SK-N-MC (cell line): Measurements from ENCODE around the gene GHSR.

Experiments
- EZH2 ChIP-seq: fragments of 200-600 bp; sonication (generic); IDR thresholded peaks from one replicate; pipeline ENCODE4 v1.6.1; 2017; ENCODE audit warnings: antibody characterized with exemption
- POLR2AphosphoS5 ChIP-seq: IDR thresholded peaks from 2 replicates; pipeline ENCODE4 v1.6.1; 2012; ENCODE audit warnings: mild to moderate bottlenecking, low read depth, low read length, borderline replicate concordance

- TF ChIP-seq POLR2AphosphoS5 (no peak), EZH2 (no peak)
These were observed 8.1 kb upstream of the GHSR start for GRCh38 chr3:172456404-172456803.
